HG02759 (cell line): ENCODE measurements around the gene MAGEA6.
A peak's percentile ranks its signal among the peaks of the same experiment; 100 is the strongest.
"Not testable (repeated sequence)": the region's sequence is repeated elsewhere in the genome, so short reads cannot be mapped to it uniquely, and the experiment has no call there.

ENCODE experiments used
- ATAC-seq: cut with Tn5 transposase; IDR thresholded peaks from one replicate; pipeline ENCODE4 v1.9.1; 2021; ENCODE audit warnings: mild to moderate bottlenecking, moderate library complexity; ENCODE audit not compliant: unreplicated experiment

Gene MAGEA6, protein sequence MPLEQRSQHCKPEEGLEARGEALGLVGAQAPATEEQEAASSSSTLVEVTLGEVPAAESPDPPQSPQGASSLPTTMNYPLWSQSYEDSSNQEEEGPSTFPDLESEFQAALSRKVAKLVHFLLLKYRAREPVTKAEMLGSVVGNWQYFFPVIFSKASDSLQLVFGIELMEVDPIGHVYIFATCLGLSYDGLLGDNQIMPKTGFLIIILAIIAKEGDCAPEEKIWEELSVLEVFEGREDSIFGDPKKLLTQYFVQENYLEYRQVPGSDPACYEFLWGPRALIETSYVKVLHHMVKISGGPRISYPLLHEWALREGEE

DNA sequence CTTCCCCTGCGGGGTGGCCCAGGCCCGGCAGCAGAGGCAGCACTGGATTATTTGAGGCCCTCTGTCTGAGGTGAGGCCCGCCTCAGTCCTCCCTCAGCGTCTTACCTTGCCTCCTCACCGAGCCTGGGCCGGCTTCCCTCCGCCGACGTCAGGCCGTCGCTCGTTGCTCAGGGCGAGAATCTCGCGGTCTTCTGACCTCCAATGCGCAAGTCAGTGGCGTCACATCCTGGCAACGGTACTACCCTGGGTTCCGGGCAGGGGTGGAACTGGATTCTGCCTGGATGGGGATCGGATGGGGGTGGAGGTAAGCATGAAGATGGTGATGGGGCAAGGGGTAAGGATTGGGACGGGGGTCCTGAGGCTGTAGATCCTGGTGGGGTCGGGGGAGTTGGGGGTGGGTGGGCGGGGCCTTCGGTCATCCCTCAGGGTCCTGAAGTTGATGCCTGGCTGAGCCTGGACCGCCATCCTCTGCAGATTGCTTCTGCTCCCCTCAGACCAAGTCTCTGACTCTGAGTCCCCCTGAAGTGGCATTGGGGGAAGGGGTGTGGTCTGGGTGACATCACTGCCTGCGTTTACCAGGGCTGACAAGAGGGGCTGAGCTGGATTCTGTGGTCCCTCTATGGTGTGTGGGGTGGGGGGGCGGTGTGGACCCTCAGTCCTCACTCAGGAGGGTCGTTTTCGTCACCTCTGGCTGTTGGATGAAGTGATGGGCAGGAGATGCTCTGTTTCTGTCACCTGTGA, at the start of gene MAGEA6:
Gene MAGEA6 (minus strand): TSS at position 141 of the 741 bp plus-strand sequence. CDS start 2,039 bp downstream, outside the sequence.
- ATAC-seq: not testable (repeated sequence)

DNA sequence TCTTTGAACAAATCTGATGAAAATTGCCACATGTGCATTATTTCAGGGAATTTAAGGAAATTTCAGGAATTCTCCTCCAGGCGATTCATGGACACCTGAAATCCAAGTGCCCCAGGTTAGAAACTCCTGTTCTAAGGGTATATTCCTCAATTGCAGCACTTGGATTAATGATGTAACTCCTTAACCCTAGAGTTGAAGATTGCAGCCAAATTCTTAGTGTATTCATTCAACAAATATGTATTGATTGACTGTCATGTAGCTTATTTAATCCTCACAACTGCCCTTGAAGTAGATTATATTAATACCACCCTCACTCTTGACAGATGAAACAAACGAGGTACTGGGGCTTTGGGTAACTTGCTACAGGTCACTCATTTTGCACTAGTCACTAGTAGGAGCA, 49.8 kb upstream of the MAGEA6 start:
- no peak for ATAC-seq

DNA sequence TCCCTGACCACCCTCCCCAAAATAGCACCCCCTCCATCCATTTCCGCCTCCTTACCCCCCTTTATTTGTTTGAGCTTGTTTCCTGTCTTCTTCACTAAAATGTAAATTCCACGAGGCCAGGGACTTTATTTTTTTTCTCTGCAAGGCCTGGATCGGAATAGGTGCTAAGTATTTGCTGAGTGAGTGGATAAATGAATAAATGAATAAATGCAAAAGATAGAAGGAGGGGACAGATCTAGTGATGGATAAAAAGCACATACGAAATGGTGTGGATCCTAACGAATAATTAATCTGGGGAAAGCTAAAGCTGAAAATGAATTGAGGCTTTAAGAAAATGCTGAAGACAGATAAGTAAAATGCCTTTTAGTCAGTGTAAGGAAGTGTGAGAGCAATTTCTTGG, 48.9 kb upstream of the MAGEA6 start:
- no peak for ATAC-seq

DNA sequence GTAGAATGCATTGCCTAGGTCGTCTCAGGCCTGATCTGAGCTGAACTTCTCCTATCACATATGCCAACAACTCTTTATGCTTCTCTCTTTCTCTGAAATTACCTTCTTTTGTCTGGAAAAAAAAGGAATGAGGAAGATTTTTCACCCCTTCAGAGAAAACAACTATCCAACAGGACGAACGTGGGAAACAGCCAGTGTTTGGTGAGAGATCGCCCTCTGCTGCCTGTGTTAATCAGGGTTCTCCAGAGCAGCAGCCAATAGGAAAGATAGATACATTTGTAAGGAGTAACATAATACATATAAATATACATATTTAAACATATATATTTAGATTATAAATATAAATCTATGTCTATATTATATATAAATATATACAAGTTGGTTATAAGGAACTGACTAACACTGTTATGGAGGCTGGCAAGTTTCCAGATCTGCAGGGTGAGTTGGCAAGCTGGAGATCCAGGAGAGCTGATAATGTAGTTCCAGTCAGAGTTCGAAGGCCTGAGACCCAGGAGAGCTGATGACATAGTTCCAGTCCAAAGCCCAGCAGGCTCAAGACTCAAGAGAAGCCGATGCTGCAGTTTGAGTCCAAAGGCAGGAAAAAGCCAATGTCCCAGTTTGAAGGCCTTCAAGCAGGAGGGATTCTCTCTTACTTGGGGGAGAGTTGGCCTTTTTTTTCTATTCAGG, 47.7 kb upstream of the MAGEA6 start:
- ATAC-seq: no peak

DNA sequence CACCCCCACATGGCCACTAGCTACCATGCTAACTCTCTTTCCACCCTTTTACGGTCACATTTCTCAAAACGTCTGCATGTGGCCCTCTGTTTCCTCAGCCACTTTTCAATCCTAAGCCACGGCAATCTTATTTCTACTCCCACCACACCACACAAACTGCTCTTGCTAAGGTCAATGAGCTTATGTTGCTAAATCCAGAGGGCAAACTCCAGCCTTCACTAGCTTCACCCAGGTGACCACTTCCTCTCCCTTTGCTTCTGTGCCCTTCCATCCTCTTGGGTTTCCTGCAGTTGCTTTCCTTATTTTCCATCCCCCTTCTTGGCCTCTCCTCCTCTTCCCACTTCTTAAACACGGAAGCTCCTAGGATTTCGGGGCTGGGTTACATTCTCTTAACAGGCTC, 44.6 kb upstream of the MAGEA6 start:
- ATAC-seq: no peak

DNA sequence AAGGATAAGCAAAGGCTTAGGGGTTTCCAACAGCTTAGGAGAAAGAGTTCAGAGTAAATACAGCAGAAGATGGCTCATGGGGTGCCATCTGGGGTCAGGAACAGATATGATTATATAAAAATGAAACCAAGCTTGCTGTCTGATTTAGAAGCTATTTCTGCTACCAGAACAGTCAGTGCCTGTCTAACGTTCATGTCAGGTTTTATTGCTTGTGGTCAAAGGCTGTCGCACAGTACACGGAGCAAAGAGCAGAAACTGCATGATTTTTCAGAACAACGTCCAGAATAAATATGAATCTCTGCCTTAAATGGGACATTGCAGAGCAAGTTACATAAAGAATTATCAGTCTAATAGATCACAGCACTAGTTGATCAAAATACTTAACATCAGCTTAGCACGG, 43.7 kb upstream of the MAGEA6 start:
- no peak for ATAC-seq

DNA sequence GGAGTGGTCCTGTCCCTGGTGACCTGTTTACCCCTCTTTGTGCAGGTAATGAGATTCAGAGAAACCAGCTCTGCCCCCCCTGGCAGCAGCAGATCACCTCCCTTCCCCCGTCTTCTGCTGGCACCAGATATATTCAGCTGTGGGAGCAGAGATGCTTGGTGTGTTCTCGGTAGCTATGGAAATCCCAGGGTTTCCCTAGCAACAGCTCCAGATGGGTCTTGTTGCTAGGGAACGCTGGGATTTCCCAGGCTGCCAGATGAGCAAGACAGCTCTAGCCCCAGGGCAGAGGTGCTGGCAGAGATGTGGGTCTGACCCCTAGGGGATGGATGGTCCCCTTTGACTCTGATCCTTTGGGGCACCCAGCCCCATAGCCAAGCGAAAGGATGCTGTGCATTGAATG, 40.9 kb upstream of the MAGEA6 start:
- no peak for ATAC-seq

DNA sequence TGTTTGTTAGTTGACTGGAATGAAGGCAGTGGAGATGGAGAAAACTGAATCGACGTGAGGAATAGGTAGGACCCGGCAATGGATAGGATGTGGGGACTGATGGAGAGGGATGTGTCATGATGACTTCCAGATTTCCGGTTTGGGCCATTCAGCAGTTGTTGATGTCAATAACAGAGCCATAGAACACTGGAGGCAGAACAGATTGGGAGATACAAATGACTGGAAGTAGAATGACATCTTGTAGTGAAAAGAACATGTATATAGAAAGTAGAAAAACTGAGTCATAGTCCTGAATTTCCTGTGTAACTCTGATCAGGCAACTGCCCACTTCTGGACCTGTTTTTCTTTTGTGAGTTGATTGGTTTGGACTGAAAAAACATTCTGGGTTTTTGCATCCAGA, 36.5 kb upstream of the MAGEA6 start:
- no peak for ATAC-seq

DNA sequence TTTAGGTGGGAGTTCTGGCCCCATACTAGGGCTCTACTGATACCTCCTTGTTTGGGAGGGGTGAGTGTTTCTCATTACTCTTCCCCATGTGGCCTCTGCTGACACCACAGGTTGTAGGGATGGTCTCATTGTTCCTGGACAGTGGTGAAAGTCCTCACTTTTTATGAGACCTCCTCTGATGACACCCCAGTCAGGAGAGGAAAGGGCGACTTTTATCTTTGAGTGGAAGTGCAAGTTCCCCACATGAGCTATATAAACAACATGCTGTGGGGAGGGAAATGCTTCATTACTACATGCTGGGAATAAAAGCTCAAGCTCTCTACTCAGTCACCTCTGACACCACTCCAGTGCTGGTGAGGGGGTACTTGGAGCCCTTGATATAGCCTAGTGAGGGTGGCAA, 29.5 kb upstream of the MAGEA6 start:
- no peak for ATAC-seq

DNA sequence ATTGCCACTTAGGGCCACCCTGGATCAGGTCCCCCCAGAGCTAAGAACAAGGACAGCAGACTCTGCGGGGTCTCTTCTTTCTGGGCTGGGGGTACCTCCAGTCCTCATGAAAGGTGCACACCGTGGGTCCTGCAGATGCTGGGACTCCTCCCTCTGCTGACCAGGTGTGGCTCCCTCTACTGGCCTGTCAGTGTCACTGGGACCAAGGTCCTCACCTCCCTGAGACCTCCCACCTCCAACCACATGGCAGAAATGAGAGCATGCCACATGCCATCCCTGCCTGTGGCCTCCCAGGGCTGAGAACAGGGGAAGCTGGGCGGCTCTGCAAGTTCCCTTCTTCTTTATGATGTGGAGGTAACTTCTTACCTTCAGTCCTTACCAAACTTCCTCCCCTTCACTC, 17.6 kb upstream of the MAGEA6 start:
- peak; percentile 85 for ATAC-seq

DNA sequence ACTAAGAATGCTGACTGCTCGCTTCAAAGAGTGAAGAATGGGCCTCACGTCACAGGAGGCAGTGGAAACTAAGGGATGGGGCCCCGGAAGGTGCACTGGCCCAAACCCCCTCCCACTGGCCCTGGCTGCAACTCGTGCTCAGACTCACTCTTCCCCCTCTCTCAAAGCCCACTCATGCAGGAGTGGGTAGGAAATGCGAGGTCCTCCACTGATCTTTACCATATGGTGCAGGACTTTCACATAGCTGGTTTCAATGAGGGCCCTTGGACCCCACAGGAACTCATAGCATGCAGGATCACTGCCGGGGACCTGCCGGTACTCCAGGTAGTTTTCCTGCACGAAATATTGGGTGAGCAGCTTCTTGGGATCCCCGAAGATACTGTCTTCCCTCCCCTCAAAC, 2.9 kb downstream of the MAGEA6 start:
- not testable (repeated sequence) for ATAC-seq

DNA sequence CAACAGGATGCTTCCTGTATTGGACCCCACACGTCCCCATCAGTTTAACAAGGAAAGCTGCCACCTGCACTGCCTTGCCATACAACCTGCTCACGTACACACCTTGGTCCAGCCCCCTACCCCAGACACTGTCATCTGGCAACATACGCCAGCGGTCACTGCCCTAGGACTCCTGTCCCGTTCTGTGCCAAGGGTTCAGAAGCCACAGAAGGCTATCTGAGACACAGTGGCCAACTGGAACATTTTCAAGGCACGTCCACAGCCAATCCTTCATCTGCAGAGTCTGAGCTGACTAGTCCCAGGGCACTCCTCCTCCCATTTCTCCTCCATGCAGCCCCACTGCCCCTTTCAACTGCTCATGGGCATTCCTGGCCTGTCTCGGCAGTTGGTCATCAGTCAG, 7.9 kb downstream of the MAGEA6 start:
- ATAC-seq: not testable (repeated sequence)

DNA sequence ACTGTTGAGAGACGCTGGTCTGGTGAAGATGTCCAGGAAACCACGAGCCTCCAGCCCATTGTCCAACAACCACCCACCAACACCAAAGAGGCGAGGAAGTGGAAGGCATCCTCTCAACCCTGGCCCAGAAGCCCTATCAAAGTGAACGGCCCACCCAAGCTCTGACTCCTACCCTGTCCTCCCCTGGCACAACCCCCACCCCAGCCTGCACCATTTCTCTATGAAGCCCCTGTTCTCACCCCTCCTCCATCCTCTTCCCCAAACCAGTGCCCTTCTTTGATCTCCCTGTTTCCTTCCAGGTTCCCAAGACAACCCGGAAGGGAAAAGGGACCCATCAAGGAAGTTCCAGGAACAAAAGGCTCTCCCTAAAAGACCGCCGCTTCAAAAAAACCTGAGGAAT, 9.9 kb downstream of the MAGEA6 start:
- ATAC-seq: not testable (repeated sequence)

DNA sequence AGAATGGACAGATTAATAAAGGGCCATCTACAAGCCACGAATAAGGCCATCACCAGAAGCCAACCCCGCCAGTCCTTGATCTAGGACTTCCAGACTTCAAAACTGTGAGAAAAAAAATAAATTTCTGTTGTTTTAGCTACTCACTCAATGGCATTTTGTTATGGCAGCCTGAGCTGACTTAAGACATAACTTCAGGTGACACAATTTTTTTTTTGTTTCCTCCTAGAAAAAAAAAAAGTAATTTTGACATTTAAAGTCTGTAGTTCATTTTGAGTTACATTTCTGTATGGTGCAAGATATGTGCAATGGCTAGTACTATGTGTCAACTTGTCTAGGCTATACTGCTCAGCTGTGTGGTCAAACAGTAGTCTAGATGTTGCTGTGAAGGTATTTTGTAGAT, 10.6 kb downstream of the MAGEA6 start, which contains the start of gene CSAG3:
Gene CSAG3 (plus strand): TSS at position 301 of the 400 bp plus-strand sequence.
- ATAC-seq: not testable (repeated sequence)

DNA sequence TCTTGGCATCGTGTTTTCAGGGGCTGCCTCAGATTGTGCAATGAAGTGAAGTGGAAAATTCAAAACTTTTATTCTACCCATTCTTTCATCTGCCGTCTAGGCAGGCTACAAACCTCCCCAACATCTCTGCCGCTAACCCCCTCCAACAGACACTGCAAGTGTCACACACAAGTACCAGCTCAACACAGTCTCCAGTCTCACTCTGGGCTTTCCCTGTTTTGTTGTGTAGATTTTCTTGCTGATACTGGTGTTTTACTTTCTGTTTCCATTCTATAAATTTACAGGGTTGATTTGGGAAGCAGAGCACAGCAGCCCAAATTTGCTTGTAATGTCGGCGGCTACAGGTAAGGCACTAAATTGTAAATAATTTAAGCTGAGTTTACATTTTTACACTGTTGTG, 14.6 kb downstream of the MAGEA6 start:
- ATAC-seq: not testable (repeated sequence)

DNA sequence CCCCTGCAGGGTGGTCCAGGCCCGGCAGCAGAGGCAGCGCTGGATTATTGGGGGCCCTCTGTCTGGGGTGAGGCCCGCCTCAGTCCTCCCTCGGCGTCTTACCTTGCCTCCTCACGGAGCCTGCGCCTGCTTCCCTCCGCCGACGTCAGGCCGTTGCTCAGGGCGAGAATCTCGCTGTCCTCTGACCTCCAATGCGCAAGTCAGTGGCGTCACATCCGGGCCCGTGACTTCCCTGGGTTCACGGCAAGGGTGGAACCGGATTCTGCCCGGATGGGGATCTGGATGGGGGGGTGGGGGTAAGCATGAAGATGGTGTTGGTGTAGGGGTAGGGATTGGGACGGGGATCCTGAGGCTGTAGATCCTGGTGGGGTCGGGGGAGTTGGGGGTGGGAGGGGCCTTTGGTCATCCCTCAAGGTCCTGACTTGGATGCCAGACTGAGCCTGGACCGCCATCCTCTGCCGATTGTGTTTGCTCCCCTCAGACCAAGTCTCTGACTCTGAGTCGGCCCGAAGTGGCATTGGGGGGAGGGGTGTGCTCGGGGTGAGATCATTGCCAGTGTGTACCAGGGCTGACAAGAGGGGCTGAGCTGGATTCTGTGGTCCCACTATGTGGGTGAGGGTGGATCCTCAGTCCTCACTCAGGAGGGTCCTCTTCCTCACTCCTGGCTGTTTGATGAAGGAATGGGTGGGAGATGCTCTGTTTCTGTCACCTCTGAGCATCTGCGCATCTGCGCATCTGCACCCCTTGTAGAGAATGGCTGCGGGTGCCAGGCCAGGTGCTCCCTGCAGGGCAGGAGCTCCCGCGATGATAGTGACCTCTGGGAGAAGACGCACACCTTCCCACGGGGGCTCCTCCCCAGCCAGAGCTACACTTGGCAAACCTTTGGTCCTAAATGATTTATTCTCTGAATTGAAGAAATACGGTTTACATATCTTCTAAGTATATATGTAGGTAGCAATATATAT, 15.5 kb downstream of the MAGEA6 start, which contains the start of gene MAGEA2:
Gene MAGEA2 (minus strand): TSS at position 157 of the 965 bp plus-strand sequence. CDS start 2,479 bp downstream, outside the sequence.
- ATAC-seq: not testable (repeated sequence)

DNA sequence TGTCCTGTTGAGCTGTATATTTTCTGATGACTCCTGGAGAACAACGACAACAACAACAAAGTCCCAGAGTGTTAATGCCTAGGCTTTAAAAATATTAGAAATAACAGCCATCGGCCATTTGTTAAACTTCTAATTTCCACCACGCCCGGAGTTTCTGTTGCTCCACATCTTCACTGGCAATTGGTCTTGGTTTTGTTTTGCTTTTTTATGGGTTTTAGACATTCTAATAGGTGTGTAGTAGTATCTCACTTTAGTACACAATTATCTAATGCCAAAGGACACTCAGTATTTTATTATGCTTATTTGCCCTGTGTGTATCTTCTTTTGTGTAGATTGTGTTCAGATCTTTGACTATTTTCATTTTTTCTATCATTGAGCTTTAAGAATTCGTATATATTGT, 30.9 kb downstream of the MAGEA6 start:
- ATAC-seq: no peak

DNA sequence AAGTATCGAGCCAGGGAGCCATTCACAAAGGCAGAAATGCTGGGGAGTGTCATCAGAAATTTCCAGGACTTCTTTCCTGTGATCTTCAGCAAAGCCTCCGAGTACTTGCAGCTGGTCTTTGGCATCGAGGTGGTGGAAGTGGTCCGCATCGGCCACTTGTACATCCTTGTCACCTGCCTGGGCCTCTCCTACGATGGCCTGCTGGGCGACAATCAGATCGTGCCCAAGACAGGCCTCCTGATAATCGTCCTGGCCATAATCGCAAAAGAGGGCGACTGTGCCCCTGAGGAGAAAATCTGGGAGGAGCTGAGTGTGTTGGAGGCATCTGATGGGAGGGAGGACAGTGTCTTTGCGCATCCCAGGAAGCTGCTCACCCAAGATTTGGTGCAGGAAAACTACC, 33.0 kb downstream of the MAGEA6 start:
- not testable (repeated sequence) for ATAC-seq

DNA sequence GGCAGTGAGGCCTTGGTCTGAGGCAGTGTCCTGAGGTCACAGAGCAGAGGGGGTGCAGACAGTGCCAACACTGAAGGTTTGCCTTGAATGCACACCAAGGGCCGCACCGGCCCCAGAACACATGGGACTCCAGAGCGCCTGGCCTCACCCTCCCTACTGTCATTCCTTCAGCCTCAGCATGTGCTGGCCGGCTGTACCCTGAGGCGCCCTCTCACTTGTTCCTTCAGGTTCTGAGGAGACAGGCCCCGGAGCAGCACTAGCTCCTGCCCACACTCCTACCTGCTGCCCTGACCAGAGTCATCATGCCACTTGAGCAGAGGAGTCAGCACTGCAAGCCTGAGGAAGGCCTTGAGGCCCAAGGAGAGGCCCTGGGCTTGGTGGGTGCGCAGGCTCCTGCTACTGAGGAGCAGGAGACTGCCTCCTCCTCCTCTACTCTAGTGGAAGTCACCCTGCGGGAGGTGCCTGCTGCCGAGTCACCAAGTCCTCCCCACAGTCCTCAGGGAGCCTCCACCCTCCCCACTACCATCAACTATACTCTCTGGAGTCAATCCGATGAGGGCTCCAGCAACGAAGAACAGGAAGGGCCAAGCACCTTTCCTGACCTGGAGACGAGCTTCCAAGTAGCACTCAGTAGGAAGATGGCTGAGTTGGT, 33.5 kb downstream of the MAGEA6 start:
- ATAC-seq: no peak

DNA sequence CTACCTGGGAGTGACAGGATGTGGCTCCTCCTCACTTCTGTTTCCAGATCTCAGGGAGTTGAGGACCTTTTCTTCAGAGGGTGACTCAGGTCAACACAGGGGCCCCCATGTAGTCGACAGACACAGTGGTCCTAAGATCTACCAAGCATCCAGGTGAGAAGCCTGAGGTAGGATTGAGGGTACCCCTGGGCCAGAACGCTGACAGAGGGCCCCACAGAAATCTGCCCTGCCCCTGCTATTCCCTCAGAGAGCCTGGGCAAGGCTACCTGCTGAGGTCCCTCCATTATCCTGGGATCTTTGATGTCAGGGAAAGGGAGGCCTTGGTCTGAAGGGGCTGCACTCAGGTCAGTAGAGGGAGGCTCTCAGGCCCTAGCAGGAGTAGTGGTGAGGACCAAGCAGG, 34.4 kb downstream of the MAGEA6 start:
- ATAC-seq: no peak
